ENCODE measurements around the gene MBP.
A peak's percentile ranks its signal among the peaks of the same experiment; 100 is the strongest.

The MBP gene

DNA sequence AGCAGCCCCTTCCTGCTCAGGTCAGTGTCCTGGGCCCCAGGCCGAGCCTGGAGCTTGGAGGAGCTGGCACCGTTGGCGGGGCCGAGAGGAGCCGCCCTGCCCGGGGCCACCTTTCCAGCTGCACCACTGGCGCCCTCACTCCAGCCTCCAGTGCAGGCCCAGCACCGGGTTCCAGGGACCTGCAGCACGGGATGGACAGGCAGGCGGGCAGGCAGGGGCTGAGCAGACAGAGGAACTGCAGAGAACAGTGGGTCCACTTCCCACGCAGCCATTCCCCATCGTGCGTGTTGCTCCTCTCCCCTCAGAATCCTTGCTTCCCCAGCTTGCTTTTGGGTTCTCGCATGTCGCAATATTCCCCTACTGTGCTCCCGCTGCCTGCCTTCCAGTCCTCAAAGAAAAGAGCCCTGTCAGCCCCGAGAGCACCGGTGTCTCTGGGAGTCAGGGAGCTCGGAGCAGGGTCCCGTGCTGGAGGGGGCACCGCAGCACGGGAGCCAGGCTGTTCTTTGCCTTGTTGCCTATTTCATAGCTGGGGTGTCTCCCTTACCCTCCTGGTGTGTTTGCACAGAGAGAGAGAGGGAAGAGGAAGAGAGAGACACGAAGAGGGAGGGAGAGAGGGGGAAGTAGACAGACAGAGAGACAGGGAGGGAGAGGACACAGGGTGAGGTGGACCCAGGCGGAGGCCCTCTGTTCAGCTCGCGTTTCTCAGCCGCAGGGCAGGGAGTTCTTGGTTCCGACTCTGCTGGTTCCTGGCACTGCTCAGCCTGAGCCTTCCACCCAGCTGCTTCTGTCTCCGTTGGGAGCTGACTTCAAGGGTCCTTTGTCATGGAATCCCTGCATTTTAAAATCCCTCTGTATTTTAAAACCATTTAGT, 126.0 kb downstream of the MBP start:
- Histone ChIP-seq H3K9me3 (ENCODE audit: control insufficient read depth in 5 of 5, low read length in 5 of 5) (no peaks in the 10 kb centered on the region), H3K27me3 (ENCODE audit: control insufficient read depth in 5 of 5, insufficient read depth in 4 of 5, low read length in 5 of 5) (peaks cover 0 to 9% (median 0%) of the 10 kb centered on the region in 5 donors), H3K9ac (ENCODE audit: low read length in 5 of 5) (peak overlapping the region in 1 of 5 donors; percentile 21), H3K27ac (ENCODE audit: low read depth, low read length) (no peak overlapping the region), H3K36me3 (ENCODE audit: control insufficient read depth in 5 of 5, insufficient read depth in 5 of 5, low read length in 5 of 5) (peaks cover 0 to 17% (median 5%) of the 10 kb centered on the region in 5 donors), H3K4me1 (ENCODE audit: control insufficient read depth in 5 of 5, insufficient read depth in 5 of 5, low read length in 5 of 5) (peaks cover 0 to 26% (median 11%) of the 10 kb centered on the region in 5 donors), H3K4me3 (ENCODE audit: low read depth in 1 of 5, low read length in 5 of 5) (no peak overlapping the region)

DNA sequence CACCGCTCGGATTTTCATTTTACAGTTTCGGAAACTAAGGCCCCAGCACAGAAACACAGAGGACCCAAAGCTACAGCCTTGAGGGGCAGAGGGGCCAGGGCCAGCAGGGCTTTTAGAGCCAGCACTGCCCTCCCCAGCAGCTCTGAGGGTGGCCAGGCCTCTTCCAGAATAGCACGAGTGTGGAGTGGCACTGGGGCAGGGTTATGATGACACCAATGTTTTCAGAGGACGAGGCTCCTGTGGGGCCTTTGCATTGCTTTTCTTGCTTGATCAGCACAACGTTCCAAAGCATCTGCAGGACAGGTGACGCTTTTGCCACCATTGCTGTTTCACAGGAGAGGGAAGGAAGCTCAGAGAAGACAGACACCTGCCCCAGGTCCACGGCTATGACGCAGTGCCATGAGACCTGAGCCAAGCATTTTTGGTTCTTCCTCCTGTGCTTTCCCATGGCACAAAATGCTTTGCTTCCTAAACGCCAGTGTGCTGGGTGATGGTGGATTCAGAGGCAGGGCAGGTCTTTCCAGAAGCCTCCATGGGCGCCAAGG, 126.9 kb downstream of the MBP start:
- no peak overlapping the region for H3K9ac ChIP-seq (ENCODE audit: low read length in 5 of 5)
- H3K4me3 ChIP-seq (ENCODE audit: low read depth in 1 of 5, low read length in 5 of 5) = no peak overlapping the region

DNA sequence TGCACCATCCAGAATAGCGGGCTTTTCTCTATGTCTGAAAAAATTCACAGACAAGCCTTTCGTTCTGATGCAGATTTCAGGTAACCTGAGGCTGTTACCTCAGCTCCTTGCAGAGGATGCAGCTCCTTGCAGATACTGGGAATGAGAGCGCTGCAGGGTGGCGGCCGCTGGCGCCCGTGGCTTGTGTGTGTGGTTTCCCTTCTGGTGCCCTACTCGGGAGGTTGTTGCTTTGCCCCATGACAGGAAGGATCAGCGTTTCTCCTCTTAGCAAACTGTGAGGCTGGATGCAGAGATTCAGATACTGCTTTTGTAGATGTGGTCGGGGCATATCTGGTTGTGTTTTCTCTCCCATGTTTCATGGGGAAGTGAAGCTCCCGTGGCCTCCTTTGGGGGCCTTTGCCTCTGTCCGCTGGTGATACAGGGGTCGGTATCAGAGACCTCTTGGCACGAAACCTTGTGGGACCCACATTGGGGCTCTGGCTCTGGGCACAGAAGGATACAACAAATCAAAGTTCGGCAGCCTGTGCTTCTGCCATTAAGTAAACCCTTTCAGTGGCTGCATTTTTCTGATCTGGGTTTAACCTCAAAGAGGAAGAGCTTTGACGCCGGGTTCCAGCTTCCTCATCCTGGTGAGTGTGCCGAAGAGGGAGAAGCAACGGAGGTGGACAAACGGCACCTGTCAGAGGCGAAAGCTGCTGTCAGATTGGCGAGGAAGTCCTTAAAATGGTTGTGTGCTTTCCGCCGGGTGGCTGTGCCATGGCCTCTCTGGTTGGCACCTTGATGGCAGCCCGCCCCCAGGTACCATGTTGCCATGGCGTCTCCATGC, 127.8 kb downstream of the MBP start:
- Histone ChIP-seq H3K27me3 (ENCODE audit: control insufficient read depth in 5 of 5, insufficient read depth in 4 of 5, low read length in 5 of 5) (peaks cover 0 to 9% (median 0%) of the 10 kb centered on the region in 5 donors), H3K4me3 (ENCODE audit: low read depth in 1 of 5, low read length in 5 of 5) (peak overlapping the region in 2 of 5 donors; percentile 22 to 35), H3K36me3 (ENCODE audit: control insufficient read depth in 5 of 5, insufficient read depth in 5 of 5, low read length in 5 of 5) (peaks cover 0 to 10% (median 5%) of the 10 kb centered on the region in 5 donors), H3K4me1 (ENCODE audit: control insufficient read depth in 5 of 5, insufficient read depth in 5 of 5, low read length in 5 of 5) (peaks cover 0 to 26% (median 11%) of the 10 kb centered on the region in 5 donors), H3K9me3 (ENCODE audit: control insufficient read depth in 5 of 5, low read length in 5 of 5) (no peaks in the 10 kb centered on the region), H3K9ac (ENCODE audit: low read length in 5 of 5) (no peak overlapping the region), H3K27ac (ENCODE audit: low read depth, low read length) (no peak overlapping the region)

More for the DNA sequence above, 126.9 kb downstream of the MBP start:
- Histone ChIP-seq H3K9me3 (ENCODE audit: control insufficient read depth in 5 of 5, low read length in 5 of 5) (no peaks in the 10 kb centered on the region), H3K4me1 (ENCODE audit: control insufficient read depth in 5 of 5, insufficient read depth in 5 of 5, low read length in 5 of 5) (peaks cover 0 to 26% (median 11%) of the 10 kb centered on the region in 5 donors), H3K27me3 (ENCODE audit: control insufficient read depth in 5 of 5, insufficient read depth in 4 of 5, low read length in 5 of 5) (peaks cover 0 to 9% (median 0%) of the 10 kb centered on the region in 5 donors), H3K27ac (ENCODE audit: low read depth, low read length) (no peak overlapping the region), H3K36me3 (ENCODE audit: control insufficient read depth in 5 of 5, insufficient read depth in 5 of 5, low read length in 5 of 5) (peaks cover 0 to 12% (median 5%) of the 10 kb centered on the region in 5 donors)

DNA sequence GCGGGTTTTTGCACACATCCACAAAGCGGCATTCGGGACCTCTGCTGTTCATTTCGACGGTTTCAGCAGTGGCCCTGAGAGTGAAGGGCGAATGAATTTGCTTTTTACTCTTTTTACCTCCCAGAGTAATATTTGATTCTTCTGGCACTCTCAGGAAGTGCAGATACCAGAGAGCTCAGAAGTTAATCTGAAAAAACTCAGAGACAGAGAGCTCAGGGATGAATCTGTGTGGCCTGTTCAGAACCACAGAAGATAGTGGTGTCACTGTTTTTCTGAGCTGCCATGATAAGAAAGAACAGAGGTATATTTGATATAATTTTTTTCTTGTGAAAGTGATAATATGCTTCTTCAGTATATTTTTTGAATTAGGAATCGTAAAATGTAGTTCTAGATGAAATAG, 129.3 kb downstream of the MBP start:
- Histone ChIP-seq H3K4me1 (ENCODE audit: control insufficient read depth in 5 of 5, insufficient read depth in 5 of 5, low read length in 5 of 5) (peaks cover 0 to 26% (median 11%) of the 10 kb centered on the region in 5 donors), H3K9me3 (ENCODE audit: control insufficient read depth in 5 of 5, low read length in 5 of 5) (no peaks in the 10 kb centered on the region), H3K9ac (ENCODE audit: low read length in 5 of 5) (no peak overlapping the region), H3K27me3 (ENCODE audit: control insufficient read depth in 5 of 5, insufficient read depth in 4 of 5, low read length in 5 of 5) (peaks cover 0 to 9% (median 0%) of the 10 kb centered on the region in 5 donors), H3K4me3 (ENCODE audit: low read depth in 1 of 5, low read length in 5 of 5) (no peak overlapping the region), H3K27ac (ENCODE audit: low read depth, low read length) (no peak overlapping the region), H3K36me3 (ENCODE audit: control insufficient read depth in 5 of 5, insufficient read depth in 5 of 5, low read length in 5 of 5) (no peaks in the 10 kb centered on the region)

DNA sequence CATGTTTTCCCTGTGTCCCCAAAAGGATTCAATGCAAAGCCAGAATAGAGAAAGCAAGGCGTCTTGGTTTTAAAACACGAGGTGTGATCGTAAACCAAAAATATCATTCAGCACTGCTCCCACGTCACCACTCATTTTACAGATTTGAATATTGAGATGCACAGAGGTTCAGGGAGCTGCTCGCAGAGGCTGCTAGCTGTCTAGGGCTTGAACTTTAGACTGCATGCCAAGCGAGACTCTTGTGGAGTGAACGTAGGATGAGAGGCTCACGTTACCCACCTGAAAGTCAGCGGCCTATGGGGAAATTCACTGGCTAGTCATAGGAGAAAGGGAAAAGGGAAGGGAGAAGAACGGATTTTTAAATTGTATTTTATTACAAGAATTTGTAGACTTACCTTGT, 130.1 kb downstream of the MBP start:
- H3K27me3 ChIP-seq (ENCODE audit: control insufficient read depth in 5 of 5, insufficient read depth in 4 of 5, low read length in 5 of 5) = peaks cover 0 to 5% (median 0%) of the 10 kb centered on the region in 5 donors
- H3K9ac ChIP-seq (ENCODE audit: low read length in 5 of 5) = no peak overlapping the region
- H3K36me3 ChIP-seq (ENCODE audit: control insufficient read depth in 5 of 5, insufficient read depth in 5 of 5, low read length in 5 of 5) = no peaks in the 10 kb centered on the region
- H3K4me3 ChIP-seq (ENCODE audit: low read depth in 1 of 5, low read length in 5 of 5) = no peak overlapping the region
- H3K4me1 ChIP-seq (ENCODE audit: control insufficient read depth in 5 of 5, insufficient read depth in 5 of 5, low read length in 5 of 5) = peaks cover 0 to 26% (median 11%) of the 10 kb centered on the region in 5 donors
- H3K27ac ChIP-seq (ENCODE audit: low read depth, low read length) = no peak overlapping the region
- no peaks in the 10 kb centered on the region for H3K9me3 ChIP-seq (ENCODE audit: control insufficient read depth in 5 of 5, low read length in 5 of 5)

DNA sequence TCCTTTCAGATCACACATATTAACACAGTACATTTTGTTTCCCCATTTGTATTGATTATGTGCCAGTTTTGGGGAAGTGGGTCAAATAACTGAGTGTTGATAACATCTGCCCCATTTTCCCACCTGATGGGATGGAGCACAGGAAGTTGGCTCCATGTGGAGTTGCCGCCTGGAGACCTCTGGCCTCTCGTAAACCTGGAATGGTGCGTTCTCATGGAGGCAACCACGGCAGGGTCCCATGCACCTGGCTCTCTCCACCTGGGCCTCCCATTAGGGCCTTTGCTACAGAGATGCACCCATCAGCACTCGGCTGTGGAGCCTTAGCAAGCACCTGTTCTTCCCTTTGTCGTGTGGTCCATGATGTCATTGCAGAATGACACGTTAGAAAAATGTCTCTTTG, 130.6 kb downstream of the MBP start:
- H3K27ac ChIP-seq (ENCODE audit: low read depth, low read length) = no peak overlapping the region

DNA sequence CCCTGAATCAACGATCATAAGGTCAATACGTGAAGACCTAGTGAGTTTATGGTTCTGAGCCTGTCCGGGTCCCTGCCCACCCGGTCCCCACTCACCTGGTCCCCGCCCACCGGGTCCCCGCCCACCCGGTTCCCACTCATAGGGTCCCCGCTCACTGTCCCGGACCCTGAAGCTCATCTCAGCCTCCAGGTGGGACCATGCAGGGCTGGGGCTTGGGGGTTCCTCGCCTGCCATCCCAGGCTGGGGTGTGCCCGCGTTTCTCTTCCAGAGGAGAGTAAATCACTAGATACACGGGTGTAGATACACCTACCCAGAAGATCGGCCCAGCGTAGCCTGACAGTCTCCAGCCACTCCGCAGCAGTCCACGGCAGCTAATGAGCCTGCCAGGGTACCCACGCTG, 131.5 kb downstream of the MBP start:
- no peak overlapping the region for H3K4me3 ChIP-seq (ENCODE audit: low read depth in 1 of 5, low read length in 5 of 5)
- H3K4me1 ChIP-seq (ENCODE audit: control insufficient read depth in 5 of 5, insufficient read depth in 5 of 5, low read length in 5 of 5) = peaks cover 0 to 11% (median 6%) of the 10 kb centered on the region in 5 donors
- H3K9ac ChIP-seq (ENCODE audit: low read length in 5 of 5) = no peak overlapping the region
- H3K27ac ChIP-seq (ENCODE audit: low read depth, low read length) = no peak overlapping the region
- H3K9me3 ChIP-seq (ENCODE audit: control insufficient read depth in 5 of 5, low read length in 5 of 5) = no peaks in the 10 kb centered on the region
- no peaks in the 10 kb centered on the region for H3K36me3 ChIP-seq (ENCODE audit: control insufficient read depth in 5 of 5, insufficient read depth in 5 of 5, low read length in 5 of 5)
- peaks cover 0 to 2% (median 0%) of the 10 kb centered on the region in 5 donors for H3K27me3 ChIP-seq (ENCODE audit: control insufficient read depth in 5 of 5, insufficient read depth in 4 of 5, low read length in 5 of 5)

More for the DNA sequence above, 130.6 kb downstream of the MBP start:
- Histone ChIP-seq H3K9me3 (ENCODE audit: control insufficient read depth in 5 of 5, low read length in 5 of 5) (no peaks in the 10 kb centered on the region), H3K4me3 (ENCODE audit: low read depth in 1 of 5, low read length in 5 of 5) (no peak overlapping the region), H3K9ac (ENCODE audit: low read length in 5 of 5) (no peak overlapping the region), H3K4me1 (ENCODE audit: control insufficient read depth in 5 of 5, insufficient read depth in 5 of 5, low read length in 5 of 5) (peaks cover 0 to 20% (median 11%) of the 10 kb centered on the region in 5 donors), H3K36me3 (ENCODE audit: control insufficient read depth in 5 of 5, insufficient read depth in 5 of 5, low read length in 5 of 5) (no peaks in the 10 kb centered on the region), H3K27me3 (ENCODE audit: control insufficient read depth in 5 of 5, insufficient read depth in 4 of 5, low read length in 5 of 5) (peaks cover 0 to 4% (median 0%) of the 10 kb centered on the region in 5 donors)

DNA sequence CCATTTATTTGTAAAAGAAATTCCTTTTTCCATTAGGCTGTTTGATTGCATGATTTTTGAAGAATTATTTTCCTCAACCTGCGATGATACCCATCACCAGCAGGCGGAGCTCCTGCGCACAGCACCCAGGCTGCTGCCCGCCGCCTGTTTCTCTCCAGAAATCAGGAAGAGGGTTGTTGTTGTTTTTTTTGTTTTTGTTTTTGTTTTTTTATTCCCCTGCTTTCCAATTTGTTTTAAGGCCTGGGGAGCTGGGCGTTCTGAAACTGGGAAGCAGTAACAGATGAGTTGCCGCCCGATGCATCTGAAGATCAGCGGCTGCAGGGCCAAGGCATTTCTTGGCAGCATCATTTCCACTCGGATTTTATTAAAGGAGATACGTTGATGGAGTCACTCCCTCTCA, 132.1 kb downstream of the MBP start:
- Histone ChIP-seq H3K4me1 (ENCODE audit: control insufficient read depth in 5 of 5, insufficient read depth in 5 of 5, low read length in 5 of 5) (peaks cover 0 to 8% (median 4%) of the 10 kb centered on the region in 5 donors), H3K36me3 (ENCODE audit: control insufficient read depth in 5 of 5, insufficient read depth in 5 of 5, low read length in 5 of 5) (no peaks in the 10 kb centered on the region), H3K27ac (ENCODE audit: low read depth, low read length) (no peak overlapping the region), H3K9ac (ENCODE audit: low read length in 5 of 5) (no peak overlapping the region), H3K4me3 (ENCODE audit: low read depth in 1 of 5, low read length in 5 of 5) (peak overlapping the region in 3 of 5 donors; percentile 30 to 51 (median 47)), H3K27me3 (ENCODE audit: control insufficient read depth in 5 of 5, insufficient read depth in 4 of 5, low read length in 5 of 5) (peaks cover 0 to 2% (median 0%) of the 10 kb centered on the region in 5 donors), H3K9me3 (ENCODE audit: control insufficient read depth in 5 of 5, low read length in 5 of 5) (no peaks in the 10 kb centered on the region)

DNA sequence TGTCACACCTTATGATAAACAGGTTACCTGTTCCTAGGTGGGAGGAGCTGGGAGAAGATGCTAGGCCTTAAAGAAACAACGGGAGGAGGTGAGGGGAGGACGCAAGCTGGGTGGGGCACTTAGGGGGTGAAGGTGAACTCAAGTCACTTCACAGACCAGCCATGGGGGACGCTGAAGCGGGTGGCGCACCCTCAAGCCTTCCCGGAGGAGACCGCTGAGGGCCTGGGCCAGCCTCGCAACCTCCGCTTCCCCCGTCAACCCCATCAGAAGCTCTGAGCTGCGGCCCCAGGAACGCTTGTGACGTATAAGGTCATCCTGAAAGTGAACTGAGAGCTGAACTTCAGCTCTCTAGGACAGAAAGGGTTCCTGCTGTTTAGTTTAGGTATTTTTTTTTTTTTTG, 133.5 kb downstream of the MBP start:
- Histone ChIP-seq H3K9ac (ENCODE audit: low read length in 5 of 5) (no peak overlapping the region), H3K27me3 (ENCODE audit: control insufficient read depth in 5 of 5, insufficient read depth in 4 of 5, low read length in 5 of 5) (peaks cover 0 to 2% (median 0%) of the 10 kb centered on the region in 5 donors), H3K4me1 (ENCODE audit: control insufficient read depth in 5 of 5, insufficient read depth in 5 of 5, low read length in 5 of 5) (peaks cover 0 to 4% (median 0%) of the 10 kb centered on the region in 5 donors), H3K4me3 (ENCODE audit: low read depth in 1 of 5, low read length in 5 of 5) (no peak overlapping the region), H3K9me3 (ENCODE audit: control insufficient read depth in 5 of 5, low read length in 5 of 5) (no peaks in the 10 kb centered on the region), H3K27ac (ENCODE audit: low read depth, low read length) (no peak overlapping the region), H3K36me3 (ENCODE audit: control insufficient read depth in 5 of 5, insufficient read depth in 5 of 5, low read length in 5 of 5) (no peaks in the 10 kb centered on the region)

All from subcutaneous abdominal adipose tissue (tissue), 5 donors.